HepG2 (cell line): Measurements from ENCODE around the gene DLX6. TPM values are rescaled to one million over a fixed set of nuclear protein-coding genes. Genes with fewer than 3 reads are reported as not detected.

Source experiments
- BHLHE40 ChIP-seq: IDR thresholded peaks from 2 replicates; pipeline ENCODE4 v1.6.1; 2011; ENCODE audit warnings: low read length, improper control_type of control experiment
- BRD4 ChIP-seq: sonication (generic); formaldehyde crosslinking; IDR thresholded peaks from 2 replicates; pipeline ENCODE4 v1.4.0; 2020; ENCODE audit warnings: missing genetic modification reagents
- HNRNPK ChIP-seq: fragments of 200-400 bp; formaldehyde crosslinking; IDR thresholded peaks from 2 replicates; pipeline ENCODE4 v1.6.1; 2018; ENCODE audit warnings: low read length, low read depth, moderate library complexity, mild to moderate bottlenecking; ENCODE audit not compliant: poor library complexity, severe bottlenecking
- IRF2 ChIP-seq: IDR thresholded peaks from 2 replicates; pipeline ENCODE4 v1.6.1; 2018; ENCODE audit warnings: missing genetic modification reagents, missing compliant biosample characterization
- KLF11 ChIP-seq: IDR thresholded peaks from 2 replicates; pipeline ENCODE4 v1.6.1; 2016; ENCODE audit warnings: missing compliant biosample characterization
- NFIB ChIP-seq: sonication (generic); formaldehyde crosslinking; IDR thresholded peaks from 2 replicates; pipeline ENCODE4 v1.9.0; 2021; ENCODE audit warnings: missing genetic modification reagents, mild to moderate bottlenecking, borderline replicate concordance
- PAWR ChIP-seq: sonication (generic); formaldehyde crosslinking; IDR thresholded peaks from 2 replicates; pipeline ENCODE4 v1.4.0; 2020; ENCODE audit warnings: missing genetic modification reagents, mild to moderate bottlenecking, borderline replicate concordance
- POLR2AphosphoS5 ChIP-seq: IDR thresholded peaks from 2 replicates; pipeline ENCODE4 v1.6.1; 2012; ENCODE audit warnings: low read depth, low read length
- RBM39 ChIP-seq: fragments of 200-400 bp; formaldehyde crosslinking; IDR thresholded peaks from one replicate; pipeline ENCODE4 v1.6.1; 2018; ENCODE audit warnings: antibody characterized with exemption, mild to moderate bottlenecking, low read depth, low read length; ENCODE audit not compliant: poor library complexity, severe bottlenecking
- SALL2 ChIP-seq: sonication (generic); formaldehyde crosslinking; IDR thresholded peaks from 2 replicates; pipeline ENCODE4 v1.8.1; 2023; ENCODE audit warnings: mild to moderate bottlenecking, missing genetic modification reagents, inconsistent platforms
- SMAD1 ChIP-seq: sonication (generic); formaldehyde crosslinking; IDR thresholded peaks from 2 replicates; pipeline ENCODE4 v1.4.0; 2020; ENCODE audit warnings: missing genetic modification reagents, low read depth, mild to moderate bottlenecking, borderline replicate concordance
- ZNF138 ChIP-seq: sonication (generic); formaldehyde crosslinking; IDR thresholded peaks from 2 replicates; pipeline ENCODE4 v1.5.0; 2020; ENCODE audit warnings: mild to moderate bottlenecking, low read depth, missing genetic modification reagents
- ZNF224 ChIP-seq: sonication (generic); formaldehyde crosslinking; IDR thresholded peaks from 2 replicates; pipeline ENCODE4 v1.5.0; 2020; ENCODE audit warnings: mild to moderate bottlenecking, missing genetic modification reagents
- ZNF501 ChIP-seq: sonication (generic); formaldehyde crosslinking; IDR thresholded peaks from 2 replicates; pipeline ENCODE4 v1.5.1; 2020; ENCODE audit warnings: mild to moderate bottlenecking, moderate library complexity, missing genetic modification reagents
- ZNF558 ChIP-seq: sonication (generic); formaldehyde crosslinking; IDR thresholded peaks from 2 replicates; pipeline ENCODE4 v1.9.0; 2022; ENCODE audit warnings: mild to moderate bottlenecking, missing genetic modification reagents, borderline replicate concordance
- ZNF749 ChIP-seq: sonication (generic); formaldehyde crosslinking; IDR thresholded peaks from 2 replicates; pipeline ENCODE4 v1.8.0; 2022; ENCODE audit warnings: mild to moderate bottlenecking, missing genetic modification reagents, moderate library complexity, borderline replicate concordance
- ZNF792 ChIP-seq: IDR thresholded peaks from 2 replicates; pipeline ENCODE4 v1.6.1; 2016
- polyA plus RNA-seq, 8 experiments: library from polyadenylated mRNA; depleted of rRNA in 3 of 8; stranded (reverse) in 7 of 8; unstranded in 1 of 8; fragments of >200 nt; fragmentation: Illumina TruSeq in 4 of 8; extraction: Trizol in 4 of 8; gene quantifications; 2 replicates each; pipeline versions ENCODE4 v1.2.1 to v1.2.3, GENCODE V29; 2011 to 2016; ENCODE audit warnings: low read depth in 4 of 8, missing spikeins in 1 of 8, mixed read lengths in 1 of 8; ENCODE audit not compliant: insufficient read depth in 1 of 8
- total RNA-seq, 5 experiments: library from RNA; depleted of rRNA; stranded (reverse); fragments of >200 nt; fragmentation: Illumina TruSeq; extraction: Trizol; gene quantifications; 2 replicates each; pipeline ENCODE4 v1.2.3, GENCODE V29; 2016; ENCODE audit warnings: low read depth in 1 of 5
- TF ChIP-seq, protein P1 (sequence below): fragments of 450-650 bp; IDR thresholded peaks from 2 replicates; pipeline ENCODE4 v1.6.1; 2017
- TF ChIP-seq, protein P2 (sequence below): sonication (generic); formaldehyde crosslinking; IDR thresholded peaks from 2 replicates; pipeline ENCODE4 v1.4.0; 2020; ENCODE audit warnings: missing genetic modification reagents
- TF ChIP-seq, protein P3 (sequence below): IDR thresholded peaks from 2 replicates; pipeline ENCODE4 v1.6.1; 2012; ENCODE audit warnings: inconsistent platforms
- TF ChIP-seq, protein P4 (sequence below): IDR thresholded peaks from 2 replicates; pipeline ENCODE4 v1.6.1; 2012; ENCODE audit warnings: low read depth, low read length, improper control_type of control experiment

DLX6 gene
- total and polyA plus RNA-seq, 2 of the 13 experiments (the other 11 are each of a cell fraction or from before 2014, with no cell fraction given) = 3.5 to 5.5 TPM

DNA sequence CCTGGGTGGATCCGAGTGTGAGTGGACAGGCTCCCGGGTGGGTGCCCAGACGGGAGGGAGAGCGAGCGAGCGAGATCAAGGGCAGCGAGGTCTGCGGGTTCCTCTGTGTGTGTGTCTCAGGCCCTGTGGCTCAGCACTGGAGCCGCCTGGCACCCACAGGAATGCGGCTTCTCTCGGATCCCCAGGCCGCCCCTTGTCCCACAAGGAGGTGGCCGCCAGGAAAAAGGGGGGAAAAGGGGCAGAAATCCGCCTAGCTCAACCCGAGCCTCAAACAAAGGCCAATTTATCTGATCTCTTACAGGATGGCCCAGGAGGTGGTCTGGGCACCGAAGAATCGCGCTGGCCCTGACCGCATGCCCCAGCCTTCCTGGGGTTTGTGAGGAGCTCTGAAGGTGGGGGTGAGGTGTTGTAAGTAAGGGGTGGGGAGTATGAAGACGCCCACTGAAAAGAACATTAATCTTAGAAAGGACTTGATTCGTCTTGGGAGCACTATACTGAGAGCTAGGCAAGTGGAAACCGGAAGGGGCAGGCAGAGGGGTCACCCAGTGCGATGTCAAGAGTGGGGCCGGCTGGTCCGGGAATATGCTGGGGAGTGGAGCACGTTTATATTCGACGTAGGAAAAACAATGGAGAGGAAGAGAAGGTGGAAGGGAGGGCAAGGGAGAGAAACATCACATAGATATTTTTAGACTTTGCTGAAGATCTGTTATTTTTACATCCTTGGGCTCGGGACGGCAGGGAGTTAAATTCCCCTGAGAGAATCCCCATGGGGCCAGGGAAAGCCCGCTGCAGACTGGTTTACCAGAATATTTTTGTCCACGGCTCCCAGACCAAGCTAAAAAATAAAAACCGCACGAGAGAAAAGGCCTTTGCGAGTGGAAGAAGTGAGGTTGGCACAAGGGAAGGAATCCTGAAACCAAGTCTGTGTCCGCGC, 12.1 kb downstream of the DLX6 start (continued):
- TF ChIP-seq BRD4 (CRISPR knock-in tag) = no peak
- no peak for TF ChIP-seq IRF2 (CRISPR knock-in tag)
- TF ChIP-seq ZNF224 (CRISPR knock-in tag) = no peak
- no peak for TF ChIP-seq ZNF792 (CRISPR knock-in tag)
- TF ChIP-seq HNRNPK = no peak
- no peak for TF ChIP-seq NFIB (CRISPR knock-in tag)
- TF ChIP-seq BHLHE40 = no peak
- TF ChIP-seq ZNF138 = no peak
- no peak for TF ChIP-seq SMAD1 (CRISPR knock-in tag)
- no peak for TF ChIP-seq SALL2
- no peak for TF ChIP-seq RBM39
- TF ChIP-seq PAWR (CRISPR knock-in tag) = no peak
- no peak for TF ChIP-seq ZNF501 (CRISPR knock-in tag)
- TF ChIP-seq POLR2AphosphoS5 = no peak
- TF ChIP-seq KLF11 (CRISPR knock-in tag) = 0 out of 2 replicates have a peak, but pooled peaks have one; percentile 7
- TF ChIP-seq, protein P1, sequence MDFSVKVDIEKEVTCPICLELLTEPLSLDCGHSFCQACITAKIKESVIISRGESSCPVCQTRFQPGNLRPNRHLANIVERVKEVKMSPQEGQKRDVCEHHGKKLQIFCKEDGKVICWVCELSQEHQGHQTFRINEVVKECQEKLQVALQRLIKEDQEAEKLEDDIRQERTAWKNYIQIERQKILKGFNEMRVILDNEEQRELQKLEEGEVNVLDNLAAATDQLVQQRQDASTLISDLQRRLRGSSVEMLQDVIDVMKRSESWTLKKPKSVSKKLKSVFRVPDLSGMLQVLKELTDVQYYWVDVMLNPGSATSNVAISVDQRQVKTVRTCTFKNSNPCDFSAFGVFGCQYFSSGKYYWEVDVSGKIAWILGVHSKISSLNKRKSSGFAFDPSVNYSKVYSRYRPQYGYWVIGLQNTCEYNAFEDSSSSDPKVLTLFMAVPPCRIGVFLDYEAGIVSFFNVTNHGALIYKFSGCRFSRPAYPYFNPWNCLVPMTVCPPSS = no peak
- TF ChIP-seq, protein P2, sequence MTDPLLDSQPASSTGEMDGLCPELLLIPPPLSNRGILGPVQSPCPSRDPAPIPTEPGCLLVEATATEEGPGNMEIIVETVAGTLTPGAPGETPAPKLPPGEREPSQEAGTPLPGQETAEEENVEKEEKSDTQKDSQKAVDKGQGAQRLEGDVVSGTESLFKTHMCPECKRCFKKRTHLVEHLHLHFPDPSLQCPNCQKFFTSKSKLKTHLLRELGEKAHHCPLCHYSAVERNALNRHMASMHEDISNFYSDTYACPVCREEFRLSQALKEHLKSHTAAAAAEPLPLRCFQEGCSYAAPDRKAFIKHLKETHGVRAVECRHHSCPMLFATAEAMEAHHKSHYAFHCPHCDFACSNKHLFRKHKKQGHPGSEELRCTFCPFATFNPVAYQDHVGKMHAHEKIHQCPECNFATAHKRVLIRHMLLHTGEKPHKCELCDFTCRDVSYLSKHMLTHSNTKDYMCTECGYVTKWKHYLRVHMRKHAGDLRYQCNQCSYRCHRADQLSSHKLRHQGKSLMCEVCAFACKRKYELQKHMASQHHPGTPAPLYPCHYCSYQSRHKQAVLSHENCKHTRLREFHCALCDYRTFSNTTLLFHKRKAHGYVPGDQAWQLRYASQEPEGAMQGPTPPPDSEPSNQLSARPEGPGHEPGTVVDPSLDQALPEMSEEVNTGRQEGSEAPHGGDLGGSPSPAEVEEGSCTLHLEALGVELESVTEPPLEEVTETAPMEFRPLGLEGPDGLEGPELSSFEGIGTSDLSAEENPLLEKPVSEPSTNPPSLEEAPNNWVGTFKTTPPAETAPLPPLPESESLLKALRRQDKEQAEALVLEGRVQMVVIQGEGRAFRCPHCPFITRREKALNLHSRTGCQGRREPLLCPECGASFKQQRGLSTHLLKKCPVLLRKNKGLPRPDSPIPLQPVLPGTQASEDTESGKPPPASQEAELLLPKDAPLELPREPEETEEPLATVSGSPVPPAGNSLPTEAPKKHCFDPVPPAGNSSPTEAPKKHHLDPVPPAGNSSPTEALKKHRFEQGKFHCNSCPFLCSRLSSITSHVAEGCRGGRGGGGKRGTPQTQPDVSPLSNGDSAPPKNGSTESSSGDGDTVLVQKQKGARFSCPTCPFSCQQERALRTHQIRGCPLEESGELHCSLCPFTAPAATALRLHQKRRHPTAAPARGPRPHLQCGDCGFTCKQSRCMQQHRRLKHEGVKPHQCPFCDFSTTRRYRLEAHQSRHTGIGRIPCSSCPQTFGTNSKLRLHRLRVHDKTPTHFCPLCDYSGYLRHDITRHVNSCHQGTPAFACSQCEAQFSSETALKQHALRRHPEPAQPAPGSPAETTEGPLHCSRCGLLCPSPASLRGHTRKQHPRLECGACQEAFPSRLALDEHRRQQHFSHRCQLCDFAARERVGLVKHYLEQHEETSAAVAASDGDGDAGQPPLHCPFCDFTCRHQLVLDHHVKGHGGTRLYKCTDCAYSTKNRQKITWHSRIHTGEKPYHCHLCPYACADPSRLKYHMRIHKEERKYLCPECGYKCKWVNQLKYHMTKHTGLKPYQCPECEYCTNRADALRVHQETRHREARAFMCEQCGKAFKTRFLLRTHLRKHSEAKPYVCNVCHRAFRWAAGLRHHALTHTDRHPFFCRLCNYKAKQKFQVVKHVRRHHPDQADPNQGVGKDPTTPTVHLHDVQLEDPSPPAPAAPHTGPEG (CRISPR knock-in tag) = no peak
- TF ChIP-seq, protein P3, sequence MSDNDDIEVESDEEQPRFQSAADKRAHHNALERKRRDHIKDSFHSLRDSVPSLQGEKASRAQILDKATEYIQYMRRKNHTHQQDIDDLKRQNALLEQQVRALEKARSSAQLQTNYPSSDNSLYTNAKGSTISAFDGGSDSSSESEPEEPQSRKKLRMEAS = peak; percentile 53; the same call in 1 of the 2 replicates
- TF ChIP-seq ZNF749 (CRISPR knock-in tag) = no peak
- no peak for TF ChIP-seq ZNF558 (CRISPR knock-in tag)
- TF ChIP-seq, protein P4, sequence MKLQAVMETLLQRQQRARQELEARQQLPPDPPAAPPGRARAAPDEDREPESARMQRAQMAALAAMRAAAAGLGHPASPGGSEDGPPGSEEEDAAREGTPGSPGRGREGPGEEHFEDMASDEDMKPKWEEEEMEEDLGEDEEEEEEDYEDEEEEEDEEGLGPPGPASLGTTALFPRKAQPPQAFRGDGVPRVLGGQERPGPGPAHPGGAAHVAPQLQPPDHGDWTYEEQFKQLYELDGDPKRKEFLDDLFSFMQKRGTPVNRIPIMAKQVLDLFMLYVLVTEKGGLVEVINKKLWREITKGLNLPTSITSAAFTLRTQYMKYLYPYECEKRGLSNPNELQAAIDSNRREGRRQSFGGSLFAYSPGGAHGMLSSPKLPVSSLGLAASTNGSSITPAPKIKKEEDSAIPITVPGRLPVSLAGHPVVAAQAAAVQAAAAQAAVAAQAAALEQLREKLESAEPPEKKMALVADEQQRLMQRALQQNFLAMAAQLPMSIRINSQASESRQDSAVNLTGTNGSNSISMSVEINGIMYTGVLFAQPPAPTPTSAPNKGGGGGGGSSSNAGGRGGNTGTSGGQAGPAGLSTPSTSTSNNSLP = no peak
